ENCODE data around the gene SOCS6.

Gene SOCS6

GRCh38 chr18:70289351-70290312, 787 bp downstream of the SOCS6 start:
- DNase-seq (ENCODE audit: low read depth in 2 of 2): no peak

- DNase-seq (ENCODE audit: low read depth in 2 of 2): no peak
Observed at GRCh38 chr18:70290482-70291294, 1.8 kb downstream of the SOCS6 start.

GRCh38 chr18:70291295-70291574, 2.4 kb downstream of the SOCS6 start:
- DNase-seq (ENCODE audit: low read depth in 2 of 2): no peak

GRCh38 chr18:70292628-70293027, 3.8 kb downstream of the SOCS6 start:
- DNase-seq (ENCODE audit: low read depth in 2 of 2): no peak

- DNase-seq (ENCODE audit: low read depth in 2 of 2): no peak
Observed at GRCh38 chr18:70293166-70293565, 4.3 kb downstream of the SOCS6 start.

- no peak for DNase-seq (ENCODE audit: low read depth in 2 of 2)
Observed at GRCh38 chr18:70294471-70295191, 5.8 kb downstream of the SOCS6 start.

- DNase-seq (ENCODE audit: low read depth in 2 of 2): no peak
Observed at GRCh38 chr18:70295192-70296188, 6.6 kb downstream of the SOCS6 start.

- DNase-seq (ENCODE audit: low read depth in 2 of 2): no peak
Observed at GRCh38 chr18:70296289-70296688, 7.4 kb downstream of the SOCS6 start.

- no peak for DNase-seq (ENCODE audit: low read depth in 2 of 2)
Observed at GRCh38 chr18:70296781-70297180, 7.9 kb downstream of the SOCS6 start.

GRCh38 chr18:70299393-70299792, 10.5 kb downstream of the SOCS6 start:
- no peak for DNase-seq (ENCODE audit: low read depth in 2 of 2)

GRCh38 chr18:70301667-70302066, 12.8 kb downstream of the SOCS6 start:
- no peak for DNase-seq (ENCODE audit: low read depth in 2 of 2)

- DNase-seq (ENCODE audit: low read depth in 2 of 2): no peak
Observed at GRCh38 chr18:70308555-70309294, 19.9 kb downstream of the SOCS6 start.

- DNase-seq (ENCODE audit: low read depth in 2 of 2): no peak
Observed at GRCh38 chr18:70310560-70311320, 21.9 kb downstream of the SOCS6 start.

GRCh38 chr18:70311726-70312125, 22.9 kb downstream of the SOCS6 start:
- no peak for DNase-seq (ENCODE audit: low read depth in 2 of 2)

GRCh38 chr18:70313640-70314039, 24.8 kb downstream of the SOCS6 start:
- DNase-seq (ENCODE audit: low read depth in 2 of 2): no peak

- no peak for DNase-seq (ENCODE audit: low read depth in 2 of 2)
Observed at GRCh38 chr18:70314151-70314782, 25.4 kb downstream of the SOCS6 start.

- no peak for DNase-seq (ENCODE audit: low read depth in 2 of 2)
Observed at GRCh38 chr18:70319187-70319586, 30.3 kb downstream of the SOCS6 start.

- DNase-seq (ENCODE audit: low read depth in 2 of 2): no peak
Observed at GRCh38 chr18:70321616-70322015, 32.8 kb downstream of the SOCS6 start.

- no peak for DNase-seq (ENCODE audit: low read depth in 2 of 2)
Observed at GRCh38 chr18:70322385-70322784, 33.5 kb downstream of the SOCS6 start.
